VCaP (cell line): Measurements from ENCODE around the gene TNNI2.

Experiments
- H3K27ac ChIP-seq: fragments of 450-650 bp; 2 replicates; pipeline ENCODE4 v1.5.1; 2017
- CTCF ChIP-seq: fragments of 450-650 bp; conservative IDR thresholded peaks from 2 replicates; pipeline ENCODE4 v1.5.1; 2017; ENCODE audit warnings: mild to moderate bottlenecking, moderate library complexity

TNNI2 gene

GRCh38 chr11:1878137-1879031, 39.6 kb downstream of the TNNI2 start:
- no peak for TF ChIP-seq CTCF
- no peak overlapping the region for H3K27ac ChIP-seq

- TF ChIP-seq CTCF: no peak
Measured at GRCh38 chr11:1879342-1879940, 40.7 kb downstream of the TNNI2 start.

GRCh38 chr11:1879941-1880720, 41.4 kb downstream of the TNNI2 start:
- no peak for TF ChIP-seq CTCF
- no peak overlapping the region for H3K27ac ChIP-seq

More at GRCh38 chr11:1879342-1879940, 40.7 kb downstream of the TNNI2 start:
- H3K27ac ChIP-seq: no peak overlapping the region

GRCh38 chr11:1880746-1881441, 42.1 kb downstream of the TNNI2 start:
- TF ChIP-seq CTCF: no peak
- H3K27ac ChIP-seq: no peak overlapping the region

GRCh38 chr11:1881442-1882264, 42.9 kb downstream of the TNNI2 start:
- no peak overlapping the region for H3K27ac ChIP-seq
- no peak for TF ChIP-seq CTCF

GRCh38 chr11:1882265-1883238, 43.8 kb downstream of the TNNI2 start:
- peak; percentile 95 for TF ChIP-seq CTCF
- no peak overlapping the region for H3K27ac ChIP-seq
